GM12875 (cell line): ENCODE results near the gene GMPS.

Experiments used
- H3K4me3 ChIP-seq: one replicate; pipeline ENCODE4 v1.5.1; 2011; ENCODE audit warnings: low read depth, low read length, control low read depth
- CTCF ChIP-seq: IDR thresholded peaks from 2 replicates; pipeline ENCODE4 v1.5.1; 2011; ENCODE audit warnings: low read depth, mild to moderate bottlenecking, control low read depth, inconsistent platforms, low read length, moderate library complexity, borderline replicate concordance; ENCODE audit not compliant: insufficient read depth

Gene GMPS

GRCh38 chr3:155891321-155891720, 20.9 kb downstream of the GMPS start:
- H3K4me3 ChIP-seq: no peak overlapping the region
- no peak for TF ChIP-seq CTCF

- TF ChIP-seq CTCF: no peak
- H3K4me3 ChIP-seq: no peak overlapping the region
Observed at GRCh38 chr3:155895379-155895900, 25.0 kb downstream of the GMPS start.

GRCh38 chr3:155906900-155907299, 36.5 kb downstream of the GMPS start:
- TF ChIP-seq CTCF: no peak

GRCh38 chr3:155908086-155908485, 37.6 kb downstream of the GMPS start:
- TF ChIP-seq CTCF: no peak
- H3K4me3 ChIP-seq: no peak overlapping the region

More at GRCh38 chr3:155906900-155907299, 36.5 kb downstream of the GMPS start:
- no peak overlapping the region for H3K4me3 ChIP-seq

DNA sequence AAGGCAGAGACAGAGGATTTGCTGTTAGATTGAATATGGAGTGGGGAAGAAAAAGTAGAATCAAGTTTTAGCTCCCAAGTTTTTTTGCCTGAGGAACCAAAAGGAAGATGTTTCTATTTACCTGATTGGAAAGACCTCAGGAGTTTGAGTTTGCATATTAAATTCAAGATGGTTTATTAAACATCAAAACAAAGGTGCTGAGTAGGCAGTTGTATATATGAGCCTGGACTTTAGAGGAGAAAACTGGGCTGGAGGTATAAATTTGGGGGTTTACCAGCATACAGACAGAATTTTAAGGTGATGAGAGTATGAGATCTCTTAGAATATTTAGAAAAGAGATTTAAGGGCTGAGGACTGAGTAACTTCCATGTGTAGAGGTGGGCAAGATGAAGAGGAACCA, 38.2 kb downstream of the GMPS start:
- no peak overlapping the region for H3K4me3 ChIP-seq
- no peak for TF ChIP-seq CTCF

GRCh38 chr3:155912090-155912489, 41.6 kb downstream of the GMPS start:
- H3K4me3 ChIP-seq: no peak overlapping the region
- TF ChIP-seq CTCF: no peak

- TF ChIP-seq CTCF: no peak
- H3K4me3 ChIP-seq: no peak overlapping the region
Observed at GRCh38 chr3:155912579-155913190, 42.2 kb downstream of the GMPS start.
